Upper lobe of left lung (tissue), 4 donors: ENCODE data around the gene CAPRIN1.

Experiments
- EP300 ChIP-seq, 4 donors: sonication (generic); formaldehyde crosslinking; IDR thresholded peaks; one replicate each; pipeline ENCODE4 v1.5.1; 2017; ENCODE audit warnings: antibody characterized with exemption in 4 of 4, control low read depth in 2 of 4
- POLR2A ChIP-seq, 4 donors: fragments of 450-650 bp; IDR thresholded peaks; one replicate each; pipeline ENCODE4 v1.5.1; 2016 to 2017; ENCODE audit warnings: antibody characterized with exemption in 4 of 4, mild to moderate bottlenecking in 2 of 4
- TF ChIP-seq, protein P1 (sequence below), 6 experiments: fragments of 450-650 bp in 4 of 6; fragments of 200-600 bp in 2 of 6; sonication (generic) in 2 of 6; IDR thresholded peaks; one replicate each; pipeline ENCODE4 v1.5.1; 2016 to 2019; ENCODE audit warnings: antibody characterized with exemption in 6 of 6

DNA sequence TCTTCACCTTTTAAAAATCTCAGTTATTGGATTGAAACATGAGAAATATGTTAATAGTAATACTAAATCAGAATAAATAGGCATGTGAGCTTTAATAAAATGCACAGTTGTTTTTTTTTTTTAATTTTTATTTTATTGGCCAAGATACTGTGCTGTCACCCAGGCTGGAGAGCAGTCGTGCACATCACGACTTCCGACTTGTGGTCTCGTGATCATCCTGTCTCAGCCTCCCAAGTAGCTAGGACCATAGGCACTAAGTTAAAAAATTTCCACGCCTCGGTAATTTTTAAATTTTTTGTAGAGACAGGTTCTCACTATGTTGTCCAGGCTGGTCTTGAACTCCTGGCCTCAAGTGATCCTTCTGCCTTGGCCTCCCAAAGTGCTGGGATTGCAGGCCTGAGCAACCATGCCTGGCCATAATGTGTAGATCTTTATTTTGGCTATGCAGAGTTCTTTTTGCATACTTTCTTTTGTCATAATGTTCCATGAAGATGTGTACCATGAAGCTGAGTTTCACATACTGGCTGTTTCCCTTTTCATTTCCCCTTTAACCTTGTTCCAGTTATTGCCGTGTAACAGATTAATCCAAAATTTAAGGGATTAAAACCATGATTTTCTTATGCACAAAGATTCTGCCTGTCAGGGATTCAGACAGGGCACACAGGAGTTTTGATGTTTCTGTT is 16.0 kb downstream of the CAPRIN1 start:
- no peak for TF ChIP-seq EP300 (IDR thresholded peaks at IDR 0.05)
- TF ChIP-seq POLR2A (IDR thresholded peaks at IDR 0.05): no peak
- TF ChIP-seq, protein P1, sequence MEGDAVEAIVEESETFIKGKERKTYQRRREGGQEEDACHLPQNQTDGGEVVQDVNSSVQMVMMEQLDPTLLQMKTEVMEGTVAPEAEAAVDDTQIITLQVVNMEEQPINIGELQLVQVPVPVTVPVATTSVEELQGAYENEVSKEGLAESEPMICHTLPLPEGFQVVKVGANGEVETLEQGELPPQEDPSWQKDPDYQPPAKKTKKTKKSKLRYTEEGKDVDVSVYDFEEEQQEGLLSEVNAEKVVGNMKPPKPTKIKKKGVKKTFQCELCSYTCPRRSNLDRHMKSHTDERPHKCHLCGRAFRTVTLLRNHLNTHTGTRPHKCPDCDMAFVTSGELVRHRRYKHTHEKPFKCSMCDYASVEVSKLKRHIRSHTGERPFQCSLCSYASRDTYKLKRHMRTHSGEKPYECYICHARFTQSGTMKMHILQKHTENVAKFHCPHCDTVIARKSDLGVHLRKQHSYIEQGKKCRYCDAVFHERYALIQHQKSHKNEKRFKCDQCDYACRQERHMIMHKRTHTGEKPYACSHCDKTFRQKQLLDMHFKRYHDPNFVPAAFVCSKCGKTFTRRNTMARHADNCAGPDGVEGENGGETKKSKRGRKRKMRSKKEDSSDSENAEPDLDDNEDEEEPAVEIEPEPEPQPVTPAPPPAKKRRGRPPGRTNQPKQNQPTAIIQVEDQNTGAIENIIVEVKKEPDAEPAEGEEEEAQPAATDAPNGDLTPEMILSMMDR (IDR thresholded peaks at IDR 0.05): no peak
